CD4-positive, alpha-beta T cell (primary cell): Measurements from ENCODE around the gene LAMTOR2. TPM values are rescaled to one million over a fixed set of nuclear protein-coding genes. Genes with fewer than 3 reads are reported as not detected.
A peak's percentile ranks its signal among the peaks of the same experiment; 100 is the strongest.

Source experiments
- ATAC-seq: fragments of 200-7000 bp; cut with Tn5 transposase; one replicate; pipeline ENCODE4 v1.10.0; 2022; ENCODE audit warnings: mild to moderate bottlenecking; ENCODE audit not compliant: poor library complexity
- CTCF ChIA-PET: fragments of 350-600 bp; sonication (Branson Sonifier 250); formaldehyde crosslinking; loops from one replicate; lab custom pipeline; 2021; ENCODE audit warnings: antibody characterized with exemption, inconsistent platforms; lab: Charles Lee
- POLR2A ChIA-PET: fragments of 350-600 bp; sonication (Branson Sonifier 250); formaldehyde crosslinking; loops from one replicate; lab custom pipeline; 2021; ENCODE audit warnings: antibody characterized with exemption, inconsistent platforms; lab: Charles Lee
- DNase-seq, 14 experiments: peaks; one replicate each; pipeline ENCODE4 v3.0.0-alpha.2; 2013 to 2020; ENCODE audit warnings: mixed read lengths in 2 of 14
- H3K27ac ChIP-seq, 2 donors: one replicate each; pipeline versions ENCODE4 v1.5.1 to v1.7.0; 2013; ENCODE audit warnings: low read length in 2 of 2, low read depth in 1 of 2, mild to moderate bottlenecking in 1 of 2
- H3K27me3 ChIP-seq, 2 experiments: 1 replicate in 1 of 2; 2 replicates in 1 of 2; pipeline versions ENCODE4 v1.6.1 to v1.7.0; 2013; ENCODE audit warnings: low read length in 2 of 2, control low read depth in 1 of 2, mild to moderate bottlenecking in 1 of 2, moderate library complexity in 1 of 2; ENCODE audit not compliant: insufficient read depth in 2 of 2, control insufficient read depth in 1 of 2
- H3K36me3 ChIP-seq: one replicate; pipeline ENCODE4 v1.6.1; 2013; ENCODE audit warnings: low read length, control low read depth; ENCODE audit not compliant: insufficient read depth
- H3K4me1 ChIP-seq: one replicate; pipeline ENCODE4 v1.6.1; 2013; ENCODE audit warnings: low read length, control low read depth; ENCODE audit not compliant: insufficient read depth
- H3K4me3 ChIP-seq: one replicate; pipeline ENCODE4 v1.5.1; 2013; ENCODE audit warnings: mild to moderate bottlenecking, low read length, moderate library complexity
- H3K9me3 ChIP-seq, 2 experiments: 1 replicate in 1 of 2; 2 replicates in 1 of 2; pipeline versions ENCODE4 v1.6.1 to v1.7.0; 2013; ENCODE audit warnings: low read length in 2 of 2, mild to moderate bottlenecking in 2 of 2, control low read depth in 1 of 2, moderate library complexity in 1 of 2; ENCODE audit not compliant: control insufficient read depth in 1 of 2, insufficient read depth in 1 of 2
- H3K27ac Mint-ChIP-seq: one replicate; pipeline ENCODE4 v1.8.0; 2020; ENCODE audit warnings: mixed read lengths
- H3K27me3 Mint-ChIP-seq: one replicate; pipeline ENCODE4 v1.8.0; 2021; ENCODE audit warnings: mixed read lengths
- H3K36me3 Mint-ChIP-seq: one replicate; pipeline ENCODE4 v1.8.0; 2021; ENCODE audit warnings: low read depth, mixed read lengths
- H3K4me1 Mint-ChIP-seq: one replicate; pipeline ENCODE4 v1.8.0; 2021; ENCODE audit warnings: low read depth, mixed read lengths
- H3K4me3 Mint-ChIP-seq: one replicate; pipeline ENCODE4 v1.8.0; 2020; ENCODE audit warnings: mild to moderate bottlenecking, mixed read lengths
- H3K9me3 Mint-ChIP-seq: one replicate; pipeline ENCODE4 v1.8.0; 2020; ENCODE audit warnings: mixed read lengths
- intact Hi-C, 2 experiments: fragments of 100-400 bp; cut with DNase I in 1 of 2; cut with micrococcal nuclease in 1 of 2; formaldehyde crosslinking; loops; one replicate each; pipeline versions ENCODE4 v1.15.1 to v1.9.0; 2023 to 2025; cut with DNase I, micrococcal nuclease
- total RNA-seq, 174 experiments: library from RNA in 2 of 174; stranded (reverse) in 2 of 174; gene quantifications; one replicate each; pipeline ENCODE4 v1.2.3 and lab custom pipeline; 2021 to 2026
- TF ChIP-seq, protein P1 (sequence below): fragments of 200-600 bp; IDR thresholded peaks from one replicate; pipeline ENCODE4 v1.8.0; 2022; ENCODE audit warnings: antibody characterized with exemption, mild to moderate bottlenecking

LAMTOR2 gene
- total RNA-seq, 2 experiments from 2014 or later: 7.0 to 8.7 TPM

DNA sequence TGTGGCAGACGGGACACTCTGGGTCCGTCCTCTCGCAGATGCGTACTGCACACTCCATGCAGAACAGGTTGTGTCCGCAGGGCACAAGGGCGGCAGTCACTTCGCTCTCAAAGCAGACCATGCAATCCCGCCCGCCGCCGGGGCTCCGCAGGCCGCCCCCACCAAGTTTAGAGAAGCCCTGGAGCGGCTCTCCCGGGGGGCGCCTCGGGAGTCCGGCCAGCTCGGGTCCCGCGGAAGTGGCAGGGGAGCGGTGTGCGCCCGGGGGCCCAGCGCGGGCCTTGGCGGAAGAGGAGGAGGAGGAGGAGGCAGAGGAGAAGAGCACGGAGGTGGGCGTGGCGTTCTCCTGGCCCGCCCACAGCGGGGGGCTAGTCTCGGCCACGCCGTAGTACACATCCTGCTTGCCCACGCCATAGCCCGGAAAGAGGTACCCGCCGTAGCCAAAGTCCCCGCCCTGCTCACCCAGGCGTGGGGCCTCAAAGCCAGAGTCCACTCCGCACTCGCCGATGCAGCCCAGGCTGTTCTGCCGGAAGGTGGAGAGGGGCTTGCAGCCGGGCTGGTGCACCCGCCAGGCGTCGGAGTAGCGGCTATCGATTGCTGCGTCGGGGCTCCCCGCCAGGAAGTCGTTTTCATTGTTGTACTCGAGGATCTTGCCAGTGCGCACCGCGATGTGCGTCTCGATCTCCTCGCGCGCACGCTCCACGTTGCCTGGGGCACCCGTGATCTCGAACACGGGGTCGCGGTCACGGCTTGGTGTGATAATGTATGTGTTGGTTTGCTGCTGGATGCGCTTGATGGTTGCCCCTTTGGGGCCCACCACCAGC, 22.2 kb downstream of the LAMTOR2 start:
- H3K36me3 ChIP-seq: no peaks in the 10 kb centered on the region
- peak in 1 of 14 experiments; percentile 16 for DNase-seq
- TF ChIP-seq, protein P1, sequence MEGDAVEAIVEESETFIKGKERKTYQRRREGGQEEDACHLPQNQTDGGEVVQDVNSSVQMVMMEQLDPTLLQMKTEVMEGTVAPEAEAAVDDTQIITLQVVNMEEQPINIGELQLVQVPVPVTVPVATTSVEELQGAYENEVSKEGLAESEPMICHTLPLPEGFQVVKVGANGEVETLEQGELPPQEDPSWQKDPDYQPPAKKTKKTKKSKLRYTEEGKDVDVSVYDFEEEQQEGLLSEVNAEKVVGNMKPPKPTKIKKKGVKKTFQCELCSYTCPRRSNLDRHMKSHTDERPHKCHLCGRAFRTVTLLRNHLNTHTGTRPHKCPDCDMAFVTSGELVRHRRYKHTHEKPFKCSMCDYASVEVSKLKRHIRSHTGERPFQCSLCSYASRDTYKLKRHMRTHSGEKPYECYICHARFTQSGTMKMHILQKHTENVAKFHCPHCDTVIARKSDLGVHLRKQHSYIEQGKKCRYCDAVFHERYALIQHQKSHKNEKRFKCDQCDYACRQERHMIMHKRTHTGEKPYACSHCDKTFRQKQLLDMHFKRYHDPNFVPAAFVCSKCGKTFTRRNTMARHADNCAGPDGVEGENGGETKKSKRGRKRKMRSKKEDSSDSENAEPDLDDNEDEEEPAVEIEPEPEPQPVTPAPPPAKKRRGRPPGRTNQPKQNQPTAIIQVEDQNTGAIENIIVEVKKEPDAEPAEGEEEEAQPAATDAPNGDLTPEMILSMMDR: no peak
- H3K4me1 ChIP-seq: peaks cover 6% of the 10 kb centered on the region
- no peak overlapping the region for H3K27ac ChIP-seq
- H3K4me3 Mint-ChIP-seq: no peak overlapping the region
- peaks cover 4% of the 10 kb centered on the region for H3K27me3 Mint-ChIP-seq
- ATAC-seq: no peak
- ChIA-PET POLR2A (interaction anchor here (1.1 kb wide), 1 partner anchor 136 kb away, joined by 3 read pairs; the partner anchor contains the start of gene PMF1), CTCF (no interaction called here)
- no peaks in the 10 kb centered on the region for H3K36me3 Mint-ChIP-seq
- intact Hi-C loops: no loop called here
- peaks cover 0 to 2% of the 10 kb centered on the region in 2 experiments for H3K27me3 ChIP-seq
- H3K4me1 Mint-ChIP-seq: no peaks in the 10 kb centered on the region
- H3K9me3 ChIP-seq: no peaks in the 10 kb centered on the region
- H3K4me3 ChIP-seq: peak overlapping the region; percentile 5
- no peak overlapping the region for H3K27ac Mint-ChIP-seq
- no peaks in the 10 kb centered on the region for H3K9me3 Mint-ChIP-seq

DNA sequence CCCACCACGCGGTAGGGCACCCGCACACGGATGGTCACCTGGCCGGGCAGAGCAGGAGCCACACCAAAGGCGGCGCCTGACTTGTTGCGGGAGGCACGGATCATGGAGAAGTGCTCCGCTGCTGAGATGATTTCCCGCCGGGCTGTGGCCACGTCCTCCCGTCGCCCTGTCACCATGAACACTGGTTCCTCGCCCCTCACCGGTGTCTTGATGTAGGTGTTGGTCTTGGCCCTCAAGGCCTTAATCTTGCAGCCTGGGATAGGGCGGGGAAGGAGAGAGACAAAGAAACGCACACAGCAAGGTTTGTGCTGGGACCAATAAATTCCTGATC, 22.8 kb downstream of the LAMTOR2 start:
- H3K4me3 ChIP-seq: no peak overlapping the region
- H3K36me3 Mint-ChIP-seq: no peaks in the 10 kb centered on the region
- peaks cover 4% of the 10 kb centered on the region for H3K27me3 Mint-ChIP-seq
- no peaks in the 10 kb centered on the region for H3K36me3 ChIP-seq
- no peak overlapping the region for H3K4me3 Mint-ChIP-seq
- H3K9me3 ChIP-seq: no peaks in the 10 kb centered on the region
- H3K27me3 ChIP-seq: peaks cover 0 to 6% of the 10 kb centered on the region in 2 experiments
- ChIA-PET CTCF (no interaction called here), POLR2A (no interaction called here)
- TF ChIP-seq, protein P1: no peak
- no peak overlapping the region for H3K27ac ChIP-seq
- H3K4me1 ChIP-seq: peaks cover 11% of the 10 kb centered on the region
- H3K4me1 Mint-ChIP-seq: no peaks in the 10 kb centered on the region
- no peak overlapping the region for H3K27ac Mint-ChIP-seq
- no peaks in the 10 kb centered on the region for H3K9me3 Mint-ChIP-seq
- intact Hi-C loops: no loop called here
- DNase-seq (no peak), ATAC-seq (no peak)

DNA sequence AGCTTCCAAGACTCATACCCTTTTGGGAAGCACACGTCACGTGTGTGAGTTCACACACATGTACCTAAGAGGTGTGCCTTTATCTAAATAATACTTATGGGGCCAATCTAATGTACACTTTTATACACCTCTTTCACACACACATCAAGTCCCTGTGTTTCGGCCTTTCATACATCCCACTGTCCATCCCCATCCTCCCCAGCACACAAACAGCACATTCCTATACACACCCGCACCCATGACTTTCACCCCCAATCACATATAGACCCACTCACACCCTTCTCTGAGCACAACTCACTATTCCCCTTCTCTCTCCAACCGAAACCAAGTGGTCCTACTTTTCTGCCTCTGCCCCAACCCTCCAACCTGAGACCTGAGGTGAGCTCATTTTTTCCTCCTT, 24.1 kb downstream of the LAMTOR2 start:
- Histone ChIP-seq H3K9me3 (no peaks in the 10 kb centered on the region), H3K4me1 (peaks cover 23% of the 10 kb centered on the region), H3K36me3 (no peaks in the 10 kb centered on the region), H3K27ac (no peak overlapping the region), H3K4me3 (no peak overlapping the region), H3K27me3 (peaks cover 5 to 10% of the 10 kb centered on the region in 2 experiments)
- TF ChIP-seq, protein P1: no peak
- ChIA-PET CTCF (no interaction called here), POLR2A (no interaction called here)
- H3K27ac Mint-ChIP-seq: no peak overlapping the region
- intact Hi-C loops: no loop called here
- no peaks in the 10 kb centered on the region for H3K9me3 Mint-ChIP-seq
- peaks cover 13% of the 10 kb centered on the region for H3K27me3 Mint-ChIP-seq
- H3K36me3 Mint-ChIP-seq: no peaks in the 10 kb centered on the region
- DNase-seq (no peak), ATAC-seq (no peak)
- H3K4me3 Mint-ChIP-seq: peak overlapping the region; percentile 70
- peaks cover 6% of the 10 kb centered on the region for H3K4me1 Mint-ChIP-seq
